Right ventricle myocardium inferior (tissue), 1 donor: ENCODE measurements around the gene SLC6A13. TPM values are rescaled to one million over a fixed set of nuclear protein-coding genes. Genes with fewer than 3 reads are reported as not detected.
A peak's percentile ranks its signal among the peaks of the same experiment; 100 is the strongest.
"Not testable (repeated sequence)": the region's sequence is repeated elsewhere in the genome, so short reads cannot be mapped to it uniquely, and the experiment has no call there.

Source experiments
- ATAC-seq: fragments of 200-7000 bp; cut with Tn5 transposase; one replicate; pipeline ENCODE4 v1.9.1; 2020; ENCODE audit warnings: mild to moderate bottlenecking, moderate library complexity
- DNase-seq: peaks from one replicate; pipeline ENCODE4 v3.0.0; 2021; ENCODE audit errors: missing footprints
- intact Hi-C: fragments of 100-400 bp; cut with DNase I; formaldehyde crosslinking; loops from one replicate; pipeline ENCODE4 v1.11.0; 2022
- total RNA-seq: library from RNA; stranded (reverse); fragmentation: NEBNext Ultra II Directional; extraction: Animal tissue kit (Norgen Biotek cat#: 25700); gene quantifications from one replicate; pipeline ENCODE4 v1.2.1, GENCODE V29; 2021
- donor health status: DM: no; HTN: yes; CAD: no; lungs with severe emphysema.

SLC6A13 gene
- total RNA-seq, 1 donor from 2014 or later, result 3.2 TPM

GRCh38 chr12:237026-237815 lies 25.4 kb downstream of the SLC6A13 start:
- intact Hi-C loops, result no loop called here
- DNase-seq, result no peak
- no peak for ATAC-seq

- DNase-seq, result no peak
- no peak for ATAC-seq
- intact Hi-C loops, result no loop called here
These were observed 26.2 kb downstream of the SLC6A13 start for GRCh38 chr12:236445-236844.

GRCh38 chr12:235967-236366 lies 26.7 kb downstream of the SLC6A13 start:
- ATAC-seq, result not testable (repeated sequence)

GRCh38 chr12:234891-235415 lies 27.7 kb downstream of the SLC6A13 start:
- intact Hi-C loops, result no loop called here
- DNase-seq (no peak), ATAC-seq (no peak)

More at GRCh38 chr12:235967-236366, 26.7 kb downstream of the SLC6A13 start:
- intact Hi-C loops, DNase-seq: not testable (repeated sequence)

- ATAC-seq (no peak), DNase-seq (no peak)
- intact Hi-C loops, result no loop called here
These were observed 28.6 kb downstream of the SLC6A13 start for GRCh38 chr12:234019-234418.

GRCh38 chr12:233615-233968 lies 29.0 kb downstream of the SLC6A13 start:
- intact Hi-C loops, result no loop called here
- ATAC-seq (no peak), DNase-seq (no peak)

GRCh38 chr12:232731-233614 lies 29.7 kb downstream of the SLC6A13 start:
- DNase-seq, result no peak
- intact Hi-C loops, result no loop called here
- peak; percentile 42 for ATAC-seq

- ATAC-seq (no peak), DNase-seq (no peak)
- intact Hi-C loops, result no loop called here
These were observed 31.5 kb downstream of the SLC6A13 start for GRCh38 chr12:230925-231671.

- DNase-seq (no peak), ATAC-seq (no peak)
- intact Hi-C loops, result no loop called here
These were observed 33.0 kb downstream of the SLC6A13 start for GRCh38 chr12:229441-230191.

GRCh38 chr12:228846-229200 lies 33.8 kb downstream of the SLC6A13 start:
- DNase-seq, result no peak
- intact Hi-C loops, result no loop called here
- ATAC-seq, result no peak

- ATAC-seq (no peak), DNase-seq (no peak)
- intact Hi-C loops, result no loop called here
These were observed 34.5 kb downstream of the SLC6A13 start for GRCh38 chr12:227923-228845.

- intact Hi-C loops, result no loop called here
- ATAC-seq, result no peak
- DNase-seq, result no peak
These were observed 35.2 kb downstream of the SLC6A13 start for GRCh38 chr12:227286-227915.

GRCh38 chr12:226401-226800 lies 36.2 kb downstream of the SLC6A13 start:
- intact Hi-C loops, result no loop called here
- ATAC-seq (no peak), DNase-seq (no peak)

- DNase-seq (no peak), ATAC-seq (no peak)
- intact Hi-C loops, result no loop called here
These were observed 37.6 kb downstream of the SLC6A13 start for GRCh38 chr12:225012-225411.

GRCh38 chr12:224330-224729 lies 38.3 kb downstream of the SLC6A13 start:
- DNase-seq, result no peak
- intact Hi-C loops, result no loop called here
- ATAC-seq, result no peak

GRCh38 chr12:223841-224240 lies 38.8 kb downstream of the SLC6A13 start:
- ATAC-seq (no peak), DNase-seq (no peak)
- intact Hi-C loops, result no loop called here

GRCh38 chr12:221736-222135 lies 40.9 kb downstream of the SLC6A13 start:
- intact Hi-C loops, result no loop called here
- no peak for DNase-seq
- no peak for ATAC-seq
